Measurements from ENCODE around the gene ECE2. TPM values are rescaled to one million over a fixed set of nuclear protein-coding genes. Genes with fewer than 3 reads are reported as not detected.
A peak's percentile ranks its signal among the peaks of the same experiment; 100 is the strongest.
"Not testable (repeated sequence)": the region's sequence is repeated elsewhere in the genome, so short reads cannot be mapped to it uniquely, and the experiment has no call there.

Gene ECE2
- total and polyA plus RNA-seq, 10 donors, result not detected

GRCh38 chr3:184337399-184337714 is 61.5 kb downstream of the ECE2 start, which contains the start of gene FAM131A:
Gene FAM131A, plus strand, starts transcription at chr3:184337600. Its CDS starts 31 bp downstream, at chr3:184337631.
- H3K4me3 ChIP-seq, result peak within 1 kb of the TSS; percentile 59 to 83 (median 75)
- 85 to 99% (median 90%) methylated on average over 5 to 6 of the region's 6 CpGs for WGBS, 5 donors
- H3K27ac ChIP-seq, result peak within 1 kb of the TSS; percentile 83 to 95 (median 89)
- TF ChIP-seq POLR2AphosphoS5 (IDR thresholded peaks at IDR 0.05), result no peak
- no peak for TF ChIP-seq CTCF (IDR thresholded peaks at IDR 0.05 in 8 of 11, conservative IDR thresholded peaks at IDR 0.05 in 3 of 11)
- TF ChIP-seq POLR2A (IDR thresholded peaks at IDR 0.05), result no peak
- no peak for DNase-seq
- H3K36me3 ChIP-seq, result peaks cover 3 to 49% (median 36%) of the 10 kb centered on the region in 6 donors
- H3K4me1 ChIP-seq, result peaks cover 8 to 68% (median 35%) of the 10 kb centered on the region in 6 donors
- intact Hi-C loops (cut with DNase I; ENCODE audit: low total_unique reads), result no loop called here
- H3K27me3 ChIP-seq (replicated peaks in 1 of 7), result peaks cover 0 to 5% (median 0%) of the 10 kb centered on the region in 7 donors
- no peaks in the 10 kb centered on the region for H3K9me3 ChIP-seq

GRCh38 chr3:184337981-184338380 is 62.2 kb downstream of the ECE2 start:
- DNase-seq, result no peak
- peak overlapping the region in 5 of 8 donors; percentile 7 to 49 (median 11) for H3K27ac ChIP-seq
- H3K4me3 ChIP-seq, result peak overlapping the region in 1 of 8 donors; percentile 39
- H3K4me1 ChIP-seq, result peaks cover 8 to 64% (median 33%) of the 10 kb centered on the region in 6 donors
- peaks cover 0 to 49% (median 36%) of the 10 kb centered on the region in 6 donors for H3K36me3 ChIP-seq
- no peaks in the 10 kb centered on the region for H3K9me3 ChIP-seq
- WGBS, 5 donors, result 75 to 87% (median 84%) methylated on average over 7 of the region's 7 CpGs
- TF ChIP-seq POLR2AphosphoS5 (IDR thresholded peaks at IDR 0.05), result no peak
- no peak for TF ChIP-seq CTCF (IDR thresholded peaks at IDR 0.05 in 8 of 11, conservative IDR thresholded peaks at IDR 0.05 in 3 of 11)
- no peak for TF ChIP-seq POLR2A (IDR thresholded peaks at IDR 0.05)
- peaks cover 0 to 5% (median 0%) of the 10 kb centered on the region in 7 donors for H3K27me3 ChIP-seq (replicated peaks in 1 of 7)
- intact Hi-C loops (cut with DNase I; ENCODE audit: low total_unique reads), result no loop called here

GRCh38 chr3:184338511-184338945 is 62.7 kb downstream of the ECE2 start:
- intact Hi-C loops (cut with DNase I; ENCODE audit: low total_unique reads), result no loop called here
- H3K4me1 ChIP-seq, result peaks cover 8 to 61% (median 33%) of the 10 kb centered on the region in 6 donors
- peaks cover 0 to 5% (median 0%) of the 10 kb centered on the region in 7 donors for H3K27me3 ChIP-seq (replicated peaks in 1 of 7)
- H3K9me3 ChIP-seq, result no peaks in the 10 kb centered on the region
- WGBS, 5 donors, result 16 to 65% (median 39%) methylated on average over 20 to 37 of the region's 37 CpGs
- H3K36me3 ChIP-seq, result peaks cover 0 to 49% (median 33%) of the 10 kb centered on the region in 6 donors
- DNase-seq, result no peak
- peak overlapping the region in 5 of 8 donors; percentile 7 to 49 (median 11) for H3K27ac ChIP-seq
- TF ChIP-seq CTCF (IDR thresholded peaks at IDR 0.05 in 8 of 11, conservative IDR thresholded peaks at IDR 0.05 in 3 of 11), result peak in 1 of 11 experiments; percentile 15
- TF ChIP-seq POLR2A (IDR thresholded peaks at IDR 0.05), result no peak
- TF ChIP-seq POLR2AphosphoS5 (IDR thresholded peaks at IDR 0.05), result peak in 1 of 3 donors; percentile 66
- H3K4me3 ChIP-seq, result peak overlapping the region in 1 of 8 donors; percentile 39

GRCh38 chr3:184339001-184339400 is 63.2 kb downstream of the ECE2 start:
- Histone ChIP-seq H3K4me3 (peak overlapping the region in 1 of 8 donors; percentile 39), H3K9me3 (no peaks in the 10 kb centered on the region), H3K4me1 (peaks cover 8 to 56% (median 31%) of the 10 kb centered on the region in 6 donors), H3K36me3 (peaks cover 0 to 49% (median 28%) of the 10 kb centered on the region in 6 donors), H3K27ac (peak overlapping the region in 1 of 8 donors; percentile 49), H3K27me3 (replicated peaks in 1 of 7) (peaks cover 0 to 5% (median 0%) of the 10 kb centered on the region in 7 donors)
- TF ChIP-seq POLR2AphosphoS5 (IDR thresholded peaks at IDR 0.05), result no peak
- no peak for TF ChIP-seq POLR2A (IDR thresholded peaks at IDR 0.05)
- WGBS, 5 donors, result 76 to 87% (median 82%) methylated on average over 8 of the region's 8 CpGs
- intact Hi-C loops (cut with DNase I; ENCODE audit: low total_unique reads), result no loop called here
- no peak for DNase-seq

GRCh38 chr3:184339451-184340135 is 63.8 kb downstream of the ECE2 start:
- H3K9me3 ChIP-seq; intact Hi-C loops (cut with DNase I; ENCODE audit: low total_unique reads); H3K4me3 ChIP-seq; H3K27ac ChIP-seq; DNase-seq; H3K27me3 ChIP-seq (replicated peaks in 1 of 7): not testable (repeated sequence)
- 95 to 97% (median 97%) methylated on average over 19 of the region's 19 CpGs for WGBS, 5 donors
- Histone ChIP-seq H3K36me3 (peaks cover 0 to 49% (median 26%) of the 10 kb centered on the region in 6 donors), H3K4me1 (peaks cover 8 to 50% (median 30%) of the 10 kb centered on the region in 6 donors)
